Stimulated activated naive CD8-positive, alpha-beta T cell treated with anti-CD3 and anti-CD28 coated beads, Interleukin-15, Interleukin-2, amounts not matched to agents 100 U/mL and 50 U/mL, for 24 hours (primary cell): ENCODE measurements around the gene PAX3.
"Not testable (repeated sequence)": the region's sequence is repeated elsewhere in the genome, so short reads cannot be mapped to it uniquely, and the experiment has no call there.

Experiments
- ATAC-seq: fragments of 150-1000 bp; cut with Tn5 transposase; one replicate; pipeline ENCODE4 v1.10.0; 2021
- DNase-seq: peaks from one replicate; pipeline ENCODE4 v3.0.0; 2021

The PAX3 gene

GRCh38 chr2:222213049-222213448 is 85.7 kb downstream of the PAX3 start:
- DNase-seq: no peak
- ATAC-seq: no peak

- ATAC-seq (no peak), DNase-seq (no peak)
Observed at GRCh38 chr2:222212571-222212970, 86.2 kb downstream of the PAX3 start.

DNA sequence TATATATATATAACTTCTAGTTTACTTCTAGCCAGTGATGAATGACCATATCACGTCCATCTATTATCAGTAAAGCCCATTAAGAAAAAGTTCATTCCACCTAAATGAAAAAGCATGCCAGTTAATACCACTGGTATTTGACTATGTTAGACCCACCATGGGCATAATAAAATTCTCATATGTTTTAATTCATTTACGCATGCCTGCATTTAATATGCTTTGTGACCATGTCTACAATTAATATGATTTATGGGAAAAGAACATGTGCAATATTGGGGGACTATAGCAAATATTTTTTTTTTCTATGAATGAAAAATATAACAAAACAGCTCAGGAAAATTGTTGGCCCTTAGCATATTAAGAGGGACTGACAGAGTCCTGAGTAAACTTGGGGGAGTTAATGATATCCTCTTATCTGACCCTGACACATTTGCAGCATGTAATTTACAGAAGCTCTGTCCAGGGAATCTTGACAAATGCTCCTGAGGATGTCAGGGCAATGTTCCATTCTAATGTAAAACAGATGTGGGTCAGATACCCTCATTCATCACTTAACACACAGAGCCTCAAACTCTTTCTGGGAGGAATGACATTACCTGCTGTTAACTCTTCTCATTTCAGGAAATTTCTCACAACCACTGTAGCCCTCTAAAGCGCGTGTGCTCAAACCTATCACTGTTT is 90.6 kb downstream of the PAX3 start:
- ATAC-seq: no peak
- DNase-seq: no peak

GRCh38 chr2:222205136-222205535 is 93.7 kb downstream of the PAX3 start:
- DNase-seq (no peak), ATAC-seq (no peak)

DNA sequence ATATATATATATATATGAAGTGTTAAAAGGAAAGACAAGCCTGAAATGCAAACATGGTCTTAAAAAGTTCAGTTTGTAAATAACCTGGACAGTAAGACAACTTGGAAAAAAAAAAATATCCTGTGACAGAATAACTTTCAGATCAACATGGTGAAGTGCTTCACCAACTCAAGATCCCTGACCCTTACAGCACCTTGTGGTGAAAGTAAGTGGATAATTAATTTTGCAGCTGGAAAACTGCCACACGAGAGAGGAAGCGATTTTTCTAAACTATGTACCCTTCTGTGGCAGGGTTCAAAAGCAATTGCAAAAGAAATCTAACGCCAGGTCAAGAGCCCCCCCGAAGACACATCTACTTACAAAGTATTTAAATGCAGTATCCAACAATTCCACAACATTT is 95.8 kb downstream of the PAX3 start:
- DNase-seq: no peak
- no peak for ATAC-seq

- ATAC-seq (no peak), DNase-seq (no peak)
Observed at GRCh38 chr2:222196159-222196558, 102.6 kb downstream of the PAX3 start.

- DNase-seq: no peak
- no peak for ATAC-seq
Observed at GRCh38 chr2:222194669-222195068, 104.1 kb downstream of the PAX3 start.

DNA sequence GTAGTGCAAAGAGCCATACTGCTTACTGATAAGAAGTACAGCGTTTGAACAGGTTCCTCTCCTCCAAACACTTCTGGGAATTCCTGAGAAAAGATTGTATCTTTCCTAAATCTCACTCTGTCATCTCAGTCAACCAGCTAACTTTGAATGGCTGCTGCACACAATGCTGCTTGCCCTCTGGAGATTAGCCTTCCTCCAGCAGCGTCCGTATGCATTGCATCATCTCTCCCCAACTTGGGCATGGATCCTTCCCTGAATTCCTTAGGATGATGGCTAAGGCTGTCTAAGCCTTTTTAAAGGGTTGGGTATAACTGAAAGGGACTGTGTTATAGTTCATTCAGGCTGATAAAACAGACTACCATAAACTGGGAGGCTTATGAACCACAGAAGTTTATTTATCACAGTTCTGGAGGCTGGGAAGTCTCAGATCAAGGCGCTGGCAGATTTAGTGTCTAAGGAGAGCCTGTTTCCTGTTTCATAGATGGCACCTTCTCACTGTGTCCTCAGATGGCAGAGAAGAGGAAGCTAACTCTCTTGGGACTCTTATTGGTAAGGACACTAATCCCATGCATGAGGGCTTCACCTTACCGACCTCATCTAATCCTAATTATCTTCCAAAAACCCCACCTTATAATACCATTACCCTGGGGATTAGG is 105.3 kb downstream of the PAX3 start:
- DNase-seq (no peak), ATAC-seq (no peak)

DNA sequence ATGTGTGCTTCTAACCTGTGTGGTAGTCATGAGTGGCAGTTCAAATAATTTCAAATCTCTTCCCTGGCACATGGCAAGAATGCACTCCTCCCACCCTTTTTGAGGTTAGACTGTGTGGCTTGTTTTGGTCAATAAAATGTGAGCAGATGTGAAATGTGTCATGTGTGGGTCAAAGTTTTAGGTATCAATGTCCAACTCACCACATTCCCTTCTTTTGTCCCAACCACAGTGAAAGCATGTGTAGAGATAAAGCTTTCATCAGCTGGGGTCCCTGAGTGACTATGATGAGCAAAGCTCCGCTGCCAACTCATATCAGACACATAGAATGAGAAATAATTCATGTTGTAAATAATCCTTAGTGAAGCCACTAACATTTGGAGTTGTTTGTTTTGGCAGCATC is 118.2 kb downstream of the PAX3 start:
- DNase-seq (no peak), ATAC-seq (no peak)

DNA sequence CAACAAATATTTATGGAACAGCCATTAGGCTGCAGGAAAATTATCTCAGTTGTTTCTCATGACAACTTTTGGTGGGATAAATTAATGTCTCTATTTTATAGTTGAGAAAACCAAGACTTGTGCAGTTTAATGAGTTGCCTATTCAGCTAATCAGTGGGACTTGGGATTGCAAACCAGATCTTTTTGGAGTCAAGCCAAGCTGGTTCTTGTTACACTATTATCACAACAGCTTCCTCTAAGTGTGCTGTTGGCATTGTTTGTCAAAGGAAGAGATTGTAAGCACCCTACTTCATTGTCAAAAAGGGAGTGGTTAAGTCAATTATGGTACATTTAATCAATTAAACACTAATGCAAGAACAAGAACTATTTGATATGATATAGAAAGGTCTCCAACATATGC is 119.2 kb downstream of the PAX3 start:
- no peak for DNase-seq
- no peak for ATAC-seq

DNA sequence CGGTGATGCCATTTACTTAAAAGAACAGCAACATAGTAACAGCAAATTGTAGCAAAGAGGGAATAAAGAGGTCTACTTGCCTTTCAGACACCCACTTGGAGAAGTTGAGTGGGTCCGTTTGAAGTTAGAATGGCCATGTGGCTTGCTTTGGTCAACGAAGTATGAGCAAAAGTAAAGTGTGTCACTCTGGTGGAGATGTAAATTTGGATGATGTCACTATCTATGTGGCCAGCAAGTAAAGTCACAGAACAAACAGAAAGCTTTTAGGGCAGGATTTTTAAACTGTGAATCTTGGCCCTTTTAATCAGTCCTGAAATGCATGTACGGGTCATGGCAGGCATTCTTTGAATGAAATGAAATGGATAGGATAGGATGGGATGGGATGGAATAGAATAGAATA is 120.3 kb downstream of the PAX3 start:
- no peak for ATAC-seq
- DNase-seq: no peak

DNA sequence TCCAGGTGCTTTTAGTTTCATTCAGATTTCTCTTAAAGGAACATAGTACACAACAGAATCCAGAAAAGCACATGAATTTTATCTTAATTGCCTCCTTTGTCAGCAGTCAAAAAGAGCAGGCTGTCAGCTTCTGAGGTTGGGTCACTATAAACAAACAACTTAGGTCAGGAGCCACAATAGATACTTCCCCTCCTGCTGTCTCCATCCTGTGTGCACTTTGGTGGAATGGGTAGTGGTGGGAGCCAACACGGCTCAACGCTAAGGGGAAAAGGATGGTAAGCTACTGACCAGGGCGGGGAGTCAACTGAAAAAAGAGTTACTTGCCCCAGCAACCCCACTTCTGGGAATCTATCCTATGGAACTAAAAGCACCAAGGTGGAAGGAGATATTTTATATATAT is 121.9 kb downstream of the PAX3 start:
- no peak for ATAC-seq

DNA sequence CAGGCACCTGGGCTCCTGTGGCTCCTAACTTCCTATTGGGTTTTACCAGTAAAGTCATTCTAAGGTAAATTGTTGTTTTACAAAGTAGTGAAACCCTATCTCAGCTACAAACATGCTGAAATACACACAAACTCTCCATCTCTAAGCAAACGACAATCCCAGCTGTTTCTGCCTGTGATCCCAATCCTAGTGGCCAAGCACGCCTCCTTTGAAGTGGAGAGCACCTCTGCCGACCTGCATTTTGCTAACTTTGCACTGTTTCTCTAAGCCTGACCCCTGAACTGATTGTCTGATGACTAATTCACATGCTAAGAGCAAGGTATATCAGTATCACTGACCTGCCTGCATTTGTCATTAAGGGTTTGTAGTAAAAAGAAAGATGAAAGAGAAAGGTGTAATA is 124.3 kb downstream of the PAX3 start:
- DNase-seq: no peak
- ATAC-seq: no peak

More for the DNA sequence above, 121.9 kb downstream of the PAX3 start:
- no peak for DNase-seq

GRCh38 chr2:222169346-222169745 is 129.5 kb downstream of the PAX3 start:
- no peak for ATAC-seq
- no peak for DNase-seq

GRCh38 chr2:222167762-222168161 is 131.0 kb downstream of the PAX3 start:
- no peak for DNase-seq
- no peak for ATAC-seq

DNA sequence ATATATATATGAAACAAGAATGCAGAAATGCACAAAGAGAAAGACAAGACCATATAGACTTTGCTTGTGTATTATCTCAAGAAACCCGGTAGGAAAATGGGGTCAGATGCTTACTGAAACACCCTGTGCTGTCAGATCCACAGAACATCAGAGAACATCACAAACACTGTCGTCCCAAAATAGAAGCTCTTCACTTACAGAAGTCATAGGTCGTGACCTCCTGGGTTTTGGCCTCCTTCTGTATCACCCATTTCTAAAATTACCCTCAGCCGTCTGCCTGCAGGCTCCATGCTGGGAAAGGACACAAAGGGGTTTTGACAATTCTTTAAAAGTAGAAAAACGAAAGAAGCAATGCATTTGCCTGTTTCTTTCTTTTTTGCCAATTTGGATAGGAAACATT is 137.9 kb downstream of the PAX3 start:
- ATAC-seq: no peak
- no peak for DNase-seq

DNA sequence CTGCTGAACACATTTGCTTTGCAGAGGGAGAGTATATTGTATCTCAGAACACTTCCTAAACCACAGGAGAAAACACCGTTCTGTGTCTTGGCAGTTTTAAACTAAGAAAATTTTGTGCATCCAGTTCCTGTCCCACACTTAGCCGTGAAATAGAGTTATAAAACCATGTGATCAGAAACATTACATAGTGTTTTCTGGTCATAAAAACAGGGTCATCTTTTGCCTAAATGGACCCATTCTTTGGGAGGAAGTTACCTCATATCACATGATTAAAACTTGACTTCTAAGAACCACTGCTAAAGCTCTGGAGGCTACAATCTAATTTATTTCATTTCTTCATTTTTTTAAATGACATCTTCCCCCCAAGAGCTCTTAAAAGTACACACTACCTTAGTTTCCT is 138.7 kb downstream of the PAX3 start:
- DNase-seq: no peak
- no peak for ATAC-seq

- ATAC-seq (no peak), DNase-seq (no peak)
Observed at GRCh38 chr2:222159221-222159620, 139.6 kb downstream of the PAX3 start.

DNA sequence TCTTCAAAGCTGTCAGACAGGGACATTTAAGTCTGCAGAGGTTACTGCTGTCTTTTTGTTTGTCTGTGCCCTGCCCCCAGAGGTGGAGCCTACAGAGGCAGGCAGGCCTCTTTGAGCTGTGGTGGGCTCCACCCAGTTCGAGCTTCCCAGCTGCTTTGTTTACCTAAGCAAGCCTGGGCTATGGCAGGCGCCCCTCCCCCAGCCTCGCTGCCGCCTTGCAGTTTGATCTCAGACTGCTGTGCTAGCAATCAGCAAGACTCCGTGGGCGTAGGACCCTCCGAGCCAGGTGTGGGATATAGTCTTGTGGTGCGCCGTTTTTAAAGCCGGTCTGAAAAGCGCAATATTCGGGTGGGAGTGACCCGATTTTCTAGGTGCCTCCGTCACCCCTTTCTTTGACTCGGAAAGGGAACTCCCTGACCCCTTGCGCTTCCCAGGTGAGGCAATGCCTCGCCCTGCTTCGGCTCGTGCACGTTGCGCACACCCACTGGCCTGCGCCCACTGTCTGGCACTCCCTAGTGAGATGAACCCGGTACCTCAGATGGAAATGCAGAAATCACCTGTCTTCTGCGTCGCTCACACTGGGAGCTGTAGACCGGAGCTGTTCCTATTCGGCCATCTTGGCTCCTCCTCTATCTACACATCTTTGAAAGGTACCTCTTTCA is 143.7 kb downstream of the PAX3 start:
- not testable (repeated sequence) for ATAC-seq, DNase-seq
